ENCODE results near the gene ALG2. TPM values are rescaled to one million over a fixed set of nuclear protein-coding genes. Genes with fewer than 3 reads are reported as not detected.
A peak's percentile ranks its signal among the peaks of the same experiment; 100 is the strongest.

The ALG2 gene
- total RNA-seq, 1 experiment from 2014 or later, result 30.1 TPM

- no peak for DNase-seq (ENCODE audit: low spot score)
- Histone ChIP-seq H3K4me3 (ENCODE audit: low read depth, low read length, poor library complexity, severe bottlenecking) (no peak overlapping the region), H3K27ac (ENCODE audit: low read depth, low read length, poor library complexity, severe bottlenecking) (no peak overlapping the region), H3K9me3 (ENCODE audit: low read depth, low read length, poor library complexity, severe bottlenecking) (no peaks in the 10 kb centered on the region), H3K27me3 (replicated peaks; ENCODE audit: insufficient read depth, low read depth, low read length, poor library complexity) (no peaks in the 10 kb centered on the region), H3K4me1 (ENCODE audit: insufficient read depth, low read length, poor library complexity, severe bottlenecking) (no peaks in the 10 kb centered on the region), H3K36me3 (ENCODE audit: insufficient read depth, low read length, poor library complexity, severe bottlenecking) (no peaks in the 10 kb centered on the region)
- TF ChIP-seq CTCF (conservative IDR thresholded peaks at IDR 0.05; ENCODE audit: low read depth, low read length) (no peak), EZH2 (IDR thresholded peaks at IDR 0.05; ENCODE audit: borderline replicate concordance, low read depth, low read length, poor library complexity, severe bottlenecking) (no peak)
- BruUV-seq (replicated peaks), result no TSS peak
- CTCF ChIA-PET, result no interaction called here
- POLR2A ChIA-PET (ENCODE audit: low non-redundant PET), result interaction anchor here (0.6 kb wide), 1 partner anchor 14 kb away, joined by 4 read pairs; no protein-coding TSS in a partner anchor
- intact Hi-C loops (cut with micrococcal nuclease; ENCODE audit: unreplicated experiment), result no loop called here
These were observed 22.9 kb upstream of the ALG2 start for GRCh38 chr9:99244344-99245260.

GRCh38 chr9:99241106-99241505 lies 19.4 kb upstream of the ALG2 start:
- intact Hi-C loops (cut with micrococcal nuclease; ENCODE audit: unreplicated experiment), result no loop called here
- peak; percentile 11 for DNase-seq (ENCODE audit: low spot score)
- no peaks in the 10 kb centered on the region for H3K27me3 ChIP-seq (replicated peaks; ENCODE audit: insufficient read depth, low read depth, low read length, poor library complexity)
- H3K4me3 ChIP-seq (ENCODE audit: low read depth, low read length, poor library complexity, severe bottlenecking), result no peak overlapping the region
- no peak for TF ChIP-seq CTCF (conservative IDR thresholded peaks at IDR 0.05; ENCODE audit: low read depth, low read length)
- no peak for TF ChIP-seq EZH2 (IDR thresholded peaks at IDR 0.05; ENCODE audit: borderline replicate concordance, low read depth, low read length, poor library complexity, severe bottlenecking)
- no peaks in the 10 kb centered on the region for H3K9me3 ChIP-seq (ENCODE audit: low read depth, low read length, poor library complexity, severe bottlenecking)
- ChIA-PET POLR2A (ENCODE audit: low non-redundant PET) (interaction anchor here (0.7 kb wide), 1 partner anchor 1060 kb away, joined by 6 read pairs; no protein-coding TSS in a partner anchor), CTCF (interaction anchor here (0.6 to 1.0 kb wide), 3 partner anchors 9 to 881 kb away, joined by 3 to 5 read pairs (median 3); partner anchors contain the start of genes ALG2 and SEC61B)
- BruUV-seq (replicated peaks), result no TSS peak
- no peaks in the 10 kb centered on the region for H3K36me3 ChIP-seq (ENCODE audit: insufficient read depth, low read length, poor library complexity, severe bottlenecking)
- peaks cover 5% of the 10 kb centered on the region for H3K4me1 ChIP-seq (ENCODE audit: insufficient read depth, low read length, poor library complexity, severe bottlenecking)
- no peak overlapping the region for H3K27ac ChIP-seq (ENCODE audit: low read depth, low read length, poor library complexity, severe bottlenecking)

GRCh38 chr9:99239341-99240060 lies 17.8 kb upstream of the ALG2 start:
- ChIA-PET POLR2A (ENCODE audit: low non-redundant PET) (no interaction called here), CTCF (no interaction called here)
- H3K9me3 ChIP-seq (ENCODE audit: low read depth, low read length, poor library complexity, severe bottlenecking), result no peaks in the 10 kb centered on the region
- H3K27me3 ChIP-seq (replicated peaks; ENCODE audit: insufficient read depth, low read depth, low read length, poor library complexity), result no peaks in the 10 kb centered on the region
- no peaks in the 10 kb centered on the region for H3K36me3 ChIP-seq (ENCODE audit: insufficient read depth, low read length, poor library complexity, severe bottlenecking)
- H3K4me3 ChIP-seq (ENCODE audit: low read depth, low read length, poor library complexity, severe bottlenecking), result no peak overlapping the region
- peaks cover 5% of the 10 kb centered on the region for H3K4me1 ChIP-seq (ENCODE audit: insufficient read depth, low read length, poor library complexity, severe bottlenecking)
- no peak for TF ChIP-seq CTCF (conservative IDR thresholded peaks at IDR 0.05; ENCODE audit: low read depth, low read length)
- TF ChIP-seq EZH2 (IDR thresholded peaks at IDR 0.05; ENCODE audit: borderline replicate concordance, low read depth, low read length, poor library complexity, severe bottlenecking), result no peak
- BruUV-seq (replicated peaks), result no TSS peak
- no peak overlapping the region for H3K27ac ChIP-seq (ENCODE audit: low read depth, low read length, poor library complexity, severe bottlenecking)
- DNase-seq (ENCODE audit: low spot score), result no peak
- intact Hi-C loops (cut with micrococcal nuclease; ENCODE audit: unreplicated experiment), result no loop called here
